ENCODE measurements around the gene MESD. TPM values are rescaled to one million over a fixed set of nuclear protein-coding genes. Genes with fewer than 3 reads are reported as not detected.

The MESD gene
- total RNA-seq, 2 donors from 2014 or later = 31.7 to 35.8 TPM

DNA sequence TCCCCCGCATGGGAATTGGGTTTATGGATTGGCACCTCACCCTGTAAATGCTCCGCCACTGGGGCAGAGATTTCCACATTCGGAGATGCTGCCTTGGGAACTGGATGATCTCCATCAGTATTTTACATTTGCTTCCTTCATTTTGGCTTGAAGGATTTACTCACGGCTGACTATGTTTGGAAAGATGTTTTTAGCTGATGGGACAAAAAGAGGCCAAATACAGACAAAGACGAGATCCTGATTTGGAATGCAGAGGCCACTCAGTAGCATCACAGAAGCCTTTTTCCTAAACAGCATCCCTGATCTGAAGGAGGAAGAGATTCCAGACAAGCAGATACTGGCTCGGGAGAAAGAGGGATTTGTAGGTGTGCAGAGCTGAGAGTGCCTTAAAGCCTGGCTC lies 76.9 kb downstream of the MESD start:
- H3K4me1 Mint-ChIP-seq = peaks cover 5% of the 10 kb centered on the region

GRCh38 chr15:80911821-80912220 lies 77.8 kb downstream of the MESD start:
- Mint-ChIP-seq H3K4me1 (peaks cover 5% of the 10 kb centered on the region), H3K9me3 (no peaks in the 10 kb centered on the region)

More for the DNA sequence above, 76.9 kb downstream of the MESD start:
- DNase-seq = no peak
- no peaks in the 10 kb centered on the region for H3K9me3 Mint-ChIP-seq
- Histone ChIP-seq H3K27me3 (ENCODE audit: control insufficient read depth, insufficient read depth, low read length, poor library complexity, severe bottlenecking) (no peaks in the 10 kb centered on the region), H3K4me1 (ENCODE audit: control insufficient read depth, insufficient read depth, low read length) (no peaks in the 10 kb centered on the region), H3K27ac (ENCODE audit: low read depth, low read length) (no peak overlapping the region), H3K4me3 (ENCODE audit: low read length) (no peak overlapping the region), H3K9ac (ENCODE audit: extremely low read depth, low read length, poor library complexity, severe bottlenecking) (no peak overlapping the region), H3K9me3 (ENCODE audit: control insufficient read depth, low read length) (no peaks in the 10 kb centered on the region), H3K36me3 (ENCODE audit: control insufficient read depth, insufficient read depth, low read length) (no peaks in the 10 kb centered on the region)
- H3K27me3 Mint-ChIP-seq (ENCODE audit: insufficient read depth) = peaks cover 2% of the 10 kb centered on the region
- peaks cover 12% of the 10 kb centered on the region for H3K36me3 Mint-ChIP-seq (ENCODE audit: low read depth)
- TF ChIP-seq, protein P1, sequence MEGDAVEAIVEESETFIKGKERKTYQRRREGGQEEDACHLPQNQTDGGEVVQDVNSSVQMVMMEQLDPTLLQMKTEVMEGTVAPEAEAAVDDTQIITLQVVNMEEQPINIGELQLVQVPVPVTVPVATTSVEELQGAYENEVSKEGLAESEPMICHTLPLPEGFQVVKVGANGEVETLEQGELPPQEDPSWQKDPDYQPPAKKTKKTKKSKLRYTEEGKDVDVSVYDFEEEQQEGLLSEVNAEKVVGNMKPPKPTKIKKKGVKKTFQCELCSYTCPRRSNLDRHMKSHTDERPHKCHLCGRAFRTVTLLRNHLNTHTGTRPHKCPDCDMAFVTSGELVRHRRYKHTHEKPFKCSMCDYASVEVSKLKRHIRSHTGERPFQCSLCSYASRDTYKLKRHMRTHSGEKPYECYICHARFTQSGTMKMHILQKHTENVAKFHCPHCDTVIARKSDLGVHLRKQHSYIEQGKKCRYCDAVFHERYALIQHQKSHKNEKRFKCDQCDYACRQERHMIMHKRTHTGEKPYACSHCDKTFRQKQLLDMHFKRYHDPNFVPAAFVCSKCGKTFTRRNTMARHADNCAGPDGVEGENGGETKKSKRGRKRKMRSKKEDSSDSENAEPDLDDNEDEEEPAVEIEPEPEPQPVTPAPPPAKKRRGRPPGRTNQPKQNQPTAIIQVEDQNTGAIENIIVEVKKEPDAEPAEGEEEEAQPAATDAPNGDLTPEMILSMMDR (conservative IDR thresholded peaks at IDR 0.05) = no peak
- H3K27ac Mint-ChIP-seq = no peak overlapping the region
- H3K4me3 Mint-ChIP-seq = no peak overlapping the region
- WGBS, 2 experiments (ENCODE audit: insufficient coverage in 1 of 2, insufficient read length in 1 of 2) = 92 to 96% methylated on average over 3 to 6 of the region's 6 CpGs

GRCh38 chr15:80906159-80906766 lies 83.4 kb downstream of the MESD start:
- H3K27ac ChIP-seq (ENCODE audit: low read depth, low read length) = no peak overlapping the region
- H3K4me3 Mint-ChIP-seq = no peak overlapping the region
- no peak overlapping the region for H3K9ac ChIP-seq (ENCODE audit: extremely low read depth, low read length, poor library complexity, severe bottlenecking)
- no peak overlapping the region for H3K4me3 ChIP-seq (ENCODE audit: low read length)
- no peaks in the 10 kb centered on the region for H3K27me3 Mint-ChIP-seq (ENCODE audit: insufficient read depth)
- H3K9me3 Mint-ChIP-seq = no peaks in the 10 kb centered on the region
- H3K4me1 Mint-ChIP-seq = no peaks in the 10 kb centered on the region
- H3K36me3 Mint-ChIP-seq (ENCODE audit: low read depth) = peaks cover 14% of the 10 kb centered on the region
- H3K9me3 ChIP-seq (ENCODE audit: control insufficient read depth, low read length) = no peaks in the 10 kb centered on the region
- no peaks in the 10 kb centered on the region for H3K27me3 ChIP-seq (ENCODE audit: control insufficient read depth, insufficient read depth, low read length, poor library complexity, severe bottlenecking)
- H3K4me1 ChIP-seq (ENCODE audit: control insufficient read depth, insufficient read depth, low read length) = no peaks in the 10 kb centered on the region
- 76 to 92% methylated on average over 7 to 11 of the region's 11 CpGs for WGBS, 2 experiments (ENCODE audit: insufficient coverage in 1 of 2, insufficient read length in 1 of 2)
- TF ChIP-seq, protein P1 (conservative IDR thresholded peaks at IDR 0.05) = no peak
- H3K36me3 ChIP-seq (ENCODE audit: control insufficient read depth, insufficient read depth, low read length) = no peaks in the 10 kb centered on the region
- DNase-seq = no peak
- H3K27ac Mint-ChIP-seq = no peak overlapping the region

More at GRCh38 chr15:80911821-80912220, 77.8 kb downstream of the MESD start:
- no peak overlapping the region for H3K9ac ChIP-seq (ENCODE audit: extremely low read depth, low read length, poor library complexity, severe bottlenecking)
- no peaks in the 10 kb centered on the region for H3K4me1 ChIP-seq (ENCODE audit: control insufficient read depth, insufficient read depth, low read length)
- peaks cover 12% of the 10 kb centered on the region for H3K36me3 Mint-ChIP-seq (ENCODE audit: low read depth)
- 83 to 86% methylated on average over 1 of the region's 1 CpG for WGBS, 2 experiments (ENCODE audit: insufficient coverage in 1 of 2, insufficient read length in 1 of 2)
- H3K4me3 Mint-ChIP-seq = no peak overlapping the region
- H3K27me3 ChIP-seq (ENCODE audit: control insufficient read depth, insufficient read depth, low read length, poor library complexity, severe bottlenecking) = no peaks in the 10 kb centered on the region
- no peak for DNase-seq
- no peak overlapping the region for H3K4me3 ChIP-seq (ENCODE audit: low read length)
- H3K36me3 ChIP-seq (ENCODE audit: control insufficient read depth, insufficient read depth, low read length) = no peaks in the 10 kb centered on the region
- no peak overlapping the region for H3K27ac ChIP-seq (ENCODE audit: low read depth, low read length)
- H3K9me3 ChIP-seq (ENCODE audit: control insufficient read depth, low read length) = no peaks in the 10 kb centered on the region
- H3K27ac Mint-ChIP-seq = no peak overlapping the region
- peaks cover 2% of the 10 kb centered on the region for H3K27me3 Mint-ChIP-seq (ENCODE audit: insufficient read depth)
- TF ChIP-seq, protein P1 (conservative IDR thresholded peaks at IDR 0.05) = no peak
